GM21717 (cell line): ENCODE results near the gene KCNIP1.

Experiments
- ATAC-seq: cut with Tn5 transposase; IDR thresholded peaks from one replicate; pipeline ENCODE4 v1.9.1; 2021; ENCODE audit warnings: mild to moderate bottlenecking, moderate library complexity; ENCODE audit not compliant: unreplicated experiment

The KCNIP1 gene

DNA sequence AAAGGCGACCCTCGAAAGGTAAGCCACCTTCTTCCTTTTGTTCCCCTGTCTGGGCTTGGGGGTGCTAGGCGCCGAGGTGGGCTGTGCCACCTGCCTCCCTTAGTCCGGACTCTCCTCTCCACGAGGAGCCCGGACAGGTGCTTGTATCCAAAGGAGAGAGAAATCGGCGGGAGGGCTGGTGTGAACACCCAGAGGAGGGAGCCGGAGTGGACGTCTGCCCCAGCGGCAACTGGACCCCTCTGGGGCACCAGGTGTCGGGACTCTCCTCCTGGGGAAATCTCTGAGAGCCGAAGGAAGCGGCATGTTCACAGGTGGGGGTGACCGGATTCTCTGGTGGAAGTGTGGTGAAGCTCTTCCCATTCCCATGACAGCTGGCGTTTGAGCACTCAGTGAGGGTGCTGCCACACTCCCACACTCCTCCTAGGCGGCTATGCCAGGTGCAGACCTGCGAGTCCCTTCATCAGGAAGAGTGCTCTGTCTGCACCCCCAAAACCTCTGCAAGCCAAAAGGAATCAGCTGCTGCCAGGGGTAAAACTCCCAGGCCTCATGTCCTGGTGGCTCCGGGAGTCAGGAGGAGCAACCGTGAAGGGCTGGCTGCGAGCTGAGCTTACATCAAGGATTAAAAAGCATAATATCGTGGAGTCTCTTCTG, 921 bp downstream of the KCNIP1 start:
- ATAC-seq = no peak

DNA sequence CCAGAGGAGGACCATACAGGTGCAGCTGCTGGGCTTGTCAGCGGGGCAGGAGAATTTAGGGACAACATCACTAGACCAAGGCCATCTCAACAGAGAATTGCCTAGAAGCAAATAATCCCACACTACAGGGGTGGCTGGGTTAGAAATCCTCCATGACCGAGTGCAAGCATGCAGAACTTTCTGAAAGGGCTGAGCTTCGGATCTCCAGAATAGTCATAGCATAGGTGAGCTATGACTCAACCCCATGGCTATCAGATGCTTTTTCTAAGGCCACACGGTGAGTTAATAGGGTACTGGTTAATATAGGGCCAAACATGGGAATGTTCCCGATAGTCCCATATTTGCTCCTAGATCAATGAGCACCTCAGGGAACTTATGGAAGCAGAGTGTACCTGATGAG, 4.2 kb downstream of the KCNIP1 start:
- ATAC-seq = peak; percentile 73

DNA sequence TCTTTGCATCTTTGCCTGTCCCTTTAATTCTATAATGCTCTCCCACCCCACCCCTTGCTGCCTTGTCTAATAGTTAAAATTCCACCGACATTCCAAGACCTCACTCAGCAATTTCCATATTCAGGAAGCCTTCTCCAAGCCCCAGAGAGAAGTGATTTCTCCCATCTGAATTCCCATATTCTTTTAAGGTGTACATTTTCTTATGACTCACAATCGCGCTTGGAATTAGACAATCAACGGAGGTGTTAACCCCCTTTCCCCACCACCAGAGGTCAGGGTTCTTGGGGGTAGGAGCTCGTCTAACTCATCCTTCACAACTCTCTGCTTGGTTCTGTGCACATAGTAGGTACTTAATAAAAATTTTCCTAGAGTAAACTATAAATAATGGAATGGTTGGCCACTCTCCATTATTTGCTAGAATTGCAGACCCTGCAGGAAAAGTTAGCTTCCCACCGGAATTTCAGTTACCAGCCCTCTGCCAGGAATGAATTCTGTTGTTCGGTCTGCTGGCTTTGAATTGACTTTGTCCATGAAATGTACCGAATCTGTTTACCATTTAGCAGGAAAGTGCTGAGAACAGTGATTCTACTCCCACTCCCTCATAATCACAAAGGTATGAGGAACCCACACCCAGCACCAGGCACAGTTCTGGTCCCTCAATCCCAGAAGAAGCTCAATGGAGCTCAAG, 5.0 kb downstream of the KCNIP1 start:
- no peak for ATAC-seq

DNA sequence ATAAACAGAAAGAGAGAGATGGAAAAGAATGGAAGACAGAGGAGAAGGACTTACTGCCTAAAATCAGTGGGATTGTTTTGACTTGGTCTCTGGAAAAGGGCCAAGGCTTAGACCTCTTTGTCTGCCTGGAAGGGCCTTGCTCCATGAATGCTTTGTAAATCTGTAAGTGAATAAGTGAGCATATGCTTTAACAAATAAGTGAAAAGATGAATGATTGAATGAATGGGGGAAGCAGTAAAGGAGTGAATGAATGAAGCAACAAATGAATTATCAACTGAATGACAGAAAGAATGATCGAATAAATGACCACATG, 5.5 kb downstream of the KCNIP1 start:
- no peak for ATAC-seq

DNA sequence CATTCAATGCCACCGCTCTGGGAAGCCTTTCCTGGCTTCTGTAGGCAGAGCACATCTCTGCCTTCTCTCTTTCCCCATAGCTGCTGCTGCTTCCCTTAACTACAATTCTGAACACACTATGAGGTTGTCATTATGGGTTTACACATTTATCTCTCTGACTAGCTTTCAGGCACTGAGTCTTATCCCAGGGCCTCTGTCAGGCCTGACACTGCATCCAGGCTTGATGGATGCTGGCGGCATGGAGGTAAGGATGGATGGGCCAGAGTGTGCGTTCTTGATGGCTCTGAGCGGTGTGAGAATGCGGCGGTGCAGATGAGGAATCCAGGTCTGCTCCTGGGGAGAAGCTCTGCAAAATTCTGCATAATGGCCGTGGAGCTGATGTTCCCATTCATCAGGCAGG, 6.3 kb downstream of the KCNIP1 start:
- no peak for ATAC-seq

DNA sequence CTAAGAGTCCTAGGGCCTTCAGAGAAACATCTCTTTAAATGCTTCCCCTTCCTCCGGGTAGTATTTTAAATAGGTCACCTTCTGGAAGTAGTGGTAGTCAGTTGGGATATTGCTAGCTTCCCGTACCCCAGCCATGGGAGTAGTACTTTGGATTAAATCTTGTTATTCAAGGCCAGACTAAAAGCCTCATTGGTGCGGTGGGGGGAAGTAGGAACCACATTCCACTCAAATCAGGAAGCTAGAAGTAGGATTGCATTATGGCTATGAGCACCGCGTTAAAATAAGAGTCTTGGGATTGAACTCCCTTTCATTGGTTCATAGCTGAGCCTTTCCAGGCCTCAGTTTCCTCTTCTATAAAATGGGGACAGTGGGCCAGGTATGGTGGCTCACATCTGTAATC, 6.7 kb downstream of the KCNIP1 start:
- ATAC-seq = no peak

DNA sequence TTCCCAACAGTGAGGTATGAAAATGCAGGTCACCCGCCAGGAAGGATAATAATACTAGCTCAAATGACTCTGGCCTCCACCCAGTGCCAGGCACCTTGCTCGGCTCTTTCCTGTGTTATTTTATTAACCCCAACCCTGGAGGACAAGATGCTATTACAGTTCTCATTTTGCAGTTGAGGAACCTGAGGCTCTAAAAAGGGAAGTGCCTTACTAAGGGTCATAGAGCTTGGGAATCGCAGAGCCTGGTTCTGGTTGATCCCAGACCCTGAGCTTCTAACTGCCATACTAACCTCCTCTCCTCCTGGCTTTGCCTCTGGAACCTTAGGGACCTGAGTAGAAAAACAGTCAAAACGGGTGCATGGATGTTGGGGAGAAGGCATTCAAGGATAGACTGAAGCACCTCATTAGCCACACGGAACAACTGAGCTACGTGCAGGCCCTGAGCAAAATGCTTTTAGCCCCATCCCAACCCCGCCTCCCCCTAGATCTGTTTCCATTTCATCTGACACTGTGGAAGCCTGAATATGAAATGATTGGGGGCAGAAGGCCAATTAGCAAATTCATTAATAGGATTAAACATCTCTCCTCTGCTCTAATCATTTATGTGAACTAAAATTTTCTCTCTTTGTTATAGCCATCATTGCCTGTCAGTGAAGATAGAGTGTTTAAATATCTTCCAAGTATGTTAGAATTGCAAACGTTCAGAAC, 7.9 kb downstream of the KCNIP1 start:
- no peak for ATAC-seq

DNA sequence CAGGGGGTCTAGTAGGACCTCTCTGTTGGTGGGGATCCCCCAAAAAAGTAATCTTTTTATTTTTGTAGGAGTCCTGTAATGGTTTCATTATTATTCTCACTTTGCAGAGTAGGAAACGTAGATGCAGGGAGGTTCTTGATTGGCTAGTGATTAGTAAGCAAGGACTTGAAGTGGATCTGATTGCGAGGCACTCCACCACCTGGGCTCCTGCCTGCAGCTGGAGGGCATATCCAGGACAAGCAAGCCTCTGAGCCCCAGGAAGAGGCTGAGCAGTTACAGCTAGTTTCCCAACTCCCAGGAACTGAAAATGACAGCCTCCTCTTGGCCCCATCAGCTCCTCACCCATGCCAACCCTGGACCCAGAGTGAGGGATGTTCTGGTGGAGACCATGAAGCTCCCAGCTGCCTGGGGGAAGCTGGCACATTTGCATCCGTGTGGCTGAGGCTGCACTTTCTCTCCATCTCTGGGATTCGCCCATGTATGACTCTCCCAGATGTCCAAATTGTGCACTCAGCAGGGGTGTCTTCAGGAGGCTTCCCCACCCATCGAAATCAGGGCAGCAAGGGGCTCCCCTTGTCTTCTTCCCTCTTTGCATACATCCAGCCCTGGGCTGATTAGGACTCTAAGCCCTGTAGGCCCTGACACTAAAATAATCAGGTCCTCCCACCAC, 10.2 kb downstream of the KCNIP1 start:
- ATAC-seq = no peak

DNA sequence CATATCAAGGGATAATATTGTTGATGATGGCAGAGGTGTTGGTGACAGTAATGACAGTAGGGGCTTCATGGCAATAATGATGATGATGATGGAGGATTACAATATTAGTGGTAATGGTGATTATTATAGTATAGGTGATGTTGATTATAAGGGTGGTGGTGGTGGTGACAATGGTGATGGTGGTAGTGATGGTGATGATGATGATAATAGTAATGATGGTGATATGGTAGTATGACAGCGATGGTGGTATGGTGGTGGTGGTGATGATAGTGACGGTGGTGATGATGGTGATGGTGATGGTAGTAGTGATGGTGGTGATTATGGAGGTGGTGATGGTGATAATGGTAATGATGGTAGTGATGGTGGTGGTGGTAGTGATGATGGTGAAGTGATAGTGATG, 13.6 kb downstream of the KCNIP1 start:
- ATAC-seq = no peak

DNA sequence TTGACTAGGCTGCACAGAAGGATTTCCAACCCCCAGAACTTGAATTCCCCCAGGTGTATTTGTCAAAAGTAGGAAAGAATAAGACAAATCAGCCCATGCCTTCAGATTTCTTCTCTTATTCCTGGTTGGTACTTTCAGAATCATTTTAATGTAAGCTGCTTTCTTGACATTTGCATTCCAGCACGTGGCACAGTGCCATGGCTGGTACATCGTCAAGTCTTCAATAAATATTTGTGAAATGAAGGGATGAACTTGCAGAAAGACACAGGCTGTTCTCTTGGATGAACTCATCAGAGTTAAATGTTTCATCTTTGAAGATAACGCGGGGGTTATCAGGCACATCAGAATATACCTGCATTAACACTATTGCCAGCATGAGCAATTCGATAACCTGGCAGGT, 14.5 kb downstream of the KCNIP1 start:
- no peak for ATAC-seq

DNA sequence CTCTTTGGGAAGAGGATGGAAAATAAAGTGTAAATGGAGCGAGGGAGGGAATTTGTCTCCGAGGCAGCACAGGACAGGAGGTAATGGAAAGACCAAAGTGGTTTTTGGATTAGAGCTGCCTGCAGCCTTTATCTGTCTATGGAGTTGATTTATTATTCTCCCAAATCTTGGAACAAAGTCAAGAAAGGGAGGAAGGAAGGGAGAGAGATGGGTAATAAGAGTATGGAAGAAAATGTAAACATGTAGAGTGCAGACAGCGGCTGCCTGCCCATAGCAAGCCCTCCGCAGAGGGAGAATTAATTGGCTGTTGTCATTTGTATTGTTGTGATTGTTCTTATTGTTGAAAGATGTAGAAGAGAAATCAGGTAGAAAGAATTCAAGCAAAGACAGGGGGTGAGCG, 15.7 kb downstream of the KCNIP1 start:
- no peak for ATAC-seq

DNA sequence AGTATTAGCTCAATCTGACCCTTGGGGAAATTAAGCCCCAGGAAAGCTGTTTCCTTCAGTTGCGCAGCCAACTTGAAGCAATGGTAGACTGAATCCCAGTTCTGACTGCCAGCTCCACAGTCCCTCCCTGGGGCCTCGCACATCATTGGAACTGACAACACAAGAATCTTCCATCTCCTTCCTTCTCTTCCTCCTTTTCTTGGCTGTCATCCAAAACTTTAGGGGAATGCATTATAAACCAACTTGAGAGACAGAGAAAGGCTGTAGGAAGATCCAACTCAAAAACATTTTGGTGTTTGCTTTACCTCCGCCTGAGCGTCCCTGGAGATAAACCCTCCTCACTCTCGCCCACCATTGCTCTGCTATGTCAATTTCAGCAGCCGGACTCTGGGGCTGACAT, 16.6 kb downstream of the KCNIP1 start:
- ATAC-seq = no peak

DNA sequence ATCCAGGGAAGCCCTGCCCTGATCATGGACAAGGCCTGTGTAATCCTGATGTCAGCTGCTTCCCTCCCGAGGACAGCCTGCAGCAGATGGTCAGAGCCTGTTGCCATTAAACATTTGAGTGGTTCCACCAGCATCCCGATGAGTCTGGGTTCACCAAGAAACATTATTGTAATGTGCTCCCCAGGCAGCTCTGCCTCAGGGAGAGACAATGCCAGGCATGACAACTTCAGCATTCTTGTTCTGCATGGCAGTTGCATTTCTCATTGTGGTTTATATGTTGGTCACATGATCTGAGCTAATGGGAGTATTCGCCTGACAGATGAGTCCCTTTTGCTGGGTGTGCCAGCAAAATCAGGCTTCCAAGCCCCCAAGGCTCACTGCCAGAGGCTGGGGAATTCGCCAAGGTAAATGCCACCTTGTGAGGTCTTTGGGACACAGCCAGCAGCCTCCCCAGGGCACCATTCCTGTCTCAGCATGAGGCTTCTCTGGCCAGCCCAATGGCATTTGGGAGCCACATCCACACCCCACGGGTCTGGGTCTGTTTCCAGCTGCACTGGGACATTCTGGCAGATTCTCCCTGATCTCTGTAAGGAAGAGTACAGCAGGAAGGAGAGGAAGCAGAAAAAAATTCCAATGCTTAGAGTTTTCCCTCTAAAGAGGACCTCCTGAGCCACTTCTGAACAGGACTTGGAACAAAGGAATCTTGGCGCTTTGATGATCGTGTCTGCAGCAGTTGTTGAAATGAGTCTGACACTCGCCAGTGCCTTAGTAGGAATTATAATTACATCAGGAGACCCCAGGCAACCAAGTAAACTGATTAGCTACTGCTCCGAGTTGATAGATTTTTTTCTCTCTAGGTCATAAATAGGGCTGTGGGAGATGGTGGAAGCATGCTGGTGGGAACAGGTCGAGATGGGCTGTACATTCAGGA, 18.7 kb downstream of the KCNIP1 start:
- ATAC-seq = no peak

DNA sequence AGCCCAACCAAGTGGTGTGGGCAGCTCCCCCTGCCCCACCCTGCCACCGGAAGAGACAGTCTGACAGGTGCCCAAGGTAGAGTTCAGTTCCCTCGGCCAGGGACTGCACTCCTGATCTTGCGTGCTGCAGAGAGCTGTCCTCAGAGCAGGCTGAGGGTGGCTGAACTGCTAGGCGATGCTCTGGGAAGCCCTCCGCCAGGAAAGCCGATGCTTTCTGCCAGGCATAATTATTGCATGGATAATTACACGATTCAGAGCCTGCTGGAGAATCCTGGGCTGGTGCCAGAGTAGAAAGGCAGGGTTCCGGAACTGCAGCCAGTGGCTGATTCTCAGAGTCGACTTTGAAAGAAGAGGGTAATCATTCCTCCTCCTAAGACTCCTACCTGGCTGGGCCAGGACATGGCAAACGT, 19.3 kb downstream of the KCNIP1 start:
- no peak for ATAC-seq

DNA sequence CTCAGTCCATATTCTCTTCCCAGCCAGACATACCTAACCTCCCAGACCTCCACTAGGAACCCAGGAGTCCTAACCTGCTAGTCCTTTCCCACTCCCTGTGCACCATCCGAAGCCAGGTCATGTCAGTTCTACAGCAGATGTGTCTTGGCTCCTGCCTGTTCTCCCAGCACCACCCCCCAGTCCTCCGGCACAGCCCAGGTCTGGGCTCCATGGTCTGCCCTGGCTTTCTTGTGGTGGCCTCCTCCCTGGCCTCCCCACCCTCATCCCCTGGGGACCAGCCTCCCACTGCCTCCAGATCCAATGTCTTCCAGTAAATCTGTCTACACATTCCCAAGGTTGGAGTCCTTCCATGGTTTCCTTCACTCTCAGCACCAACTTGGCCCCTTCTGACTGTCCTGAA, 20.0 kb downstream of the KCNIP1 start:
- no peak for ATAC-seq

DNA sequence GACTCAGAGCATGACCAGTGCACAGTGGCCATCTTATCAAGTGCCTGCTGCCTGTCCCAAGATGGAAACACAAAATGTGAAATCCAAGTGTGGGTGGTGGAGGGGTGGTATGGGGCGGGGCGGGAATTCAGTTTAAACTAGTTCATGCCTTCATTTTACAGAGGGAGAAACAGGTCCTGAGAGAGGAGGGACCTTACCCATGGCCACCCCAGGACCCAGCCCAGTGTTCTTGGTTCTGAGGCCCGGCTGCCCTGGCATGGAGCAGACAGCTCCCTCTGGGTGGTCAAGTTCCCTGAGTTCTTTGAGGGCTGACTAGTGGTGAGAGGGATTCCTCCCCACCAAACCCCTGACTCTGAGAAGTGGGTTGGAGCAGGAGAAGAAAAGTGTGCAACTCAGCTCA, 20.8 kb downstream of the KCNIP1 start:
- no peak for ATAC-seq

DNA sequence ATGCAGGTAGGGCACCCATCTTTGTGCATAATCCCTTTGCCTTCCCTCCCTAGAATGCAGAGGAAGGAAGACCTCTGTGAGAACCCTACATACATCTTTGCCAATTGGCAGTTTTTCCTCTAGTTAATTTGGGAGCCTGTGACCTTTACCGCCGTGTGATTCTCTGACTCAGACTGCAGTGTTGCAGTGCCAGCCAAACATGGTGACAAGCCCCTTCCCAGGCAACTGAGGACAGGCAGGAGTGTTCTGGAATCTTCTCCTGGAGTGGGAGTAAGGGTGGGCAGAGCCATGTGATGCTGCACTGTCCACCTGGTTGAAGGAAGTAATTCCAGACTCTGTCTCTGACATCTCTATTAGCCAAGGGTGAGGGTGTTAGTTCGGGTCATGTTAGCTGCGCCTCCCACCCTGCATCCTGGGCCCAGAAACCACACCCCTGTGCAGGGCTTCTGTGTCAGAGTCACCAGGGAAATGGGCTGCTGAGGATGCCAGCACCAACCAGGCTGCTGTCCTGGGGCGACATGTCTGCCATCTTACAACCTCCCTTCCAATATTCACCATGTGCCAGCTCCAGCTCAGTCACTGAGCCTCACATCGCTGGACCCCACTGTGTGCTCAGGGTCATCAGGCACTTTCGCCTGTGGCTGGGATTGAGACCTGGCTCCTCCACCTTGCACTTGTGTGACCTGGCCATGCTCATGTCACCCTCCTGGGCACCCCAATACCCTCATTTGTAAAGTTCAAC, 21.8 kb downstream of the KCNIP1 start:
- no peak for ATAC-seq

DNA sequence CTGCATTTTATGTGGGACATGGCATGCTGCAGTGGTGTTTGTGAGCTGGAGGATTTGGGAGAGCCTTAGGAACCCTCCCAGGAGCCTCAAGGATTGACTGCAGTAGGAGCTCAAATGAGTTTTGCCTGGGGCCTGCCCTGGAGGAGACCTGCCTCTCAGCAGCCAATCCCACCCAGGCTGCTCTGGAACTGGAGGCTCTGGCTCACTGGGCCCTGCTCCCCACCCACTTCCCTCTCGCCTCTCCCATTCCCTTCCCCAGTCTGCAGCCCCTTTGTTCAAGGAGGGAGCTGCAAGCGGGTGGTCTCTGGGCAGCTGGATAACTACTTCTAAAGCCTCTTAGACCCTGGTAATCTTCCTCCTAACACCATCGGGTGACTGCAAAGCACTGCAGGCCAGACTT, 24.2 kb downstream of the KCNIP1 start:
- no peak for ATAC-seq

DNA sequence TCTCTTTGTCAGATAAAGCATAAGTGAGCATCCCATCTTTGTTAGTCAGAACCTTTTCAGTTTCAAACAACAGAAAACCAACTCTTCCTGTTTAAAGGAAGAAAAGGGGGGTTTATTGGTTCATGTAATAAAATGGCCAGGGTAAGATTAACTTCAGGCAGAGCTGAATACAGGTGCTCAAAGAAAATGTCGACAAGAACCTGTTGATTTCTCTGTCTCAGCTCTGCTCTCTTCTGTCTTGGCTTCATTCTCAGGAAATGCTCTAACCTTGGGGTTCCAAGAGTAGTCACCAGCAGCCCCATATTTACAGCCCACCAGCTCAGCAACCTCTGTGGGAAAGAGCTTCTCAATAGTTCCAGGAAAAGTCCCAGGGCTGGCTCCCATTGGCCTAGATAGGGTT, 25.2 kb downstream of the KCNIP1 start:
- no peak for ATAC-seq

DNA sequence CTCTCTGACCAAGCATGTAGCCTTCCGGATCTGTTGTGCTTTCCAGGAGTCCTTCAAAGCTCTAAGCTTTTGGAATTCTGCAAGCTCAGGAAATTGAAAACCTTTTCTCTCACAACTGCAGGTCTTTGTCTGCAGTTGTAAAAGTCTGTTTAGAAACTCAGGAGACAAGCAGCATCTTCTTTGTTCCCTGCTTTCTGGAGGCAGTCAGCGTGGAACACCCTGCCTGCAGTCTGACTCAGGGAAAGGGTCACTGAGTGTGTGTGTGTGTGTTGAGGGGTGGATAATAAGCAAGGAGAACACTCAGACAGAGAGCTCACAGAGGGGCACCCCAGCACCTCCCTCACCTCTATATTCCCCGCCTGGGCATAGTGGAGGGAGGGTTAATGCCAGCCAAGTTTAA, 29.1 kb downstream of the KCNIP1 start:
- no peak for ATAC-seq
